NCI-H2029 treated with DMSO at 0.1 percent for 48 hours (cell line): ENCODE measurements around the gene PRKG1.

Source experiments
- DNase-seq: peaks from one replicate; lab custom pipeline; 2025; lab: John Stamatoyannopoulos, UW

Gene PRKG1

GRCh38 chr10:51599647-51600046, 525.4 kb downstream of the PRKG1 start:
- no peak for DNase-seq

GRCh38 chr10:51602326-51602725, 528.0 kb downstream of the PRKG1 start:
- DNase-seq = no peak

GRCh38 chr10:51604579-51604978, 530.3 kb downstream of the PRKG1 start:
- no peak for DNase-seq

GRCh38 chr10:51606825-51607462, 532.7 kb downstream of the PRKG1 start:
- no peak for DNase-seq

GRCh38 chr10:51607463-51607835, 533.2 kb downstream of the PRKG1 start:
- DNase-seq = no peak

- DNase-seq = no peak
Observed at GRCh38 chr10:51608211-51608610, 533.9 kb downstream of the PRKG1 start.

GRCh38 chr10:51615764-51616298, 541.5 kb downstream of the PRKG1 start:
- no peak for DNase-seq

GRCh38 chr10:51617576-51618235, 543.4 kb downstream of the PRKG1 start:
- no peak for DNase-seq

GRCh38 chr10:51619365-51619764, 545.1 kb downstream of the PRKG1 start:
- no peak for DNase-seq

GRCh38 chr10:51620131-51620530, 545.8 kb downstream of the PRKG1 start:
- DNase-seq = no peak

- DNase-seq = no peak
Observed at GRCh38 chr10:51624013-51624412, 549.7 kb downstream of the PRKG1 start.

- no peak for DNase-seq
Observed at GRCh38 chr10:51629934-51630639, 555.8 kb downstream of the PRKG1 start.

- DNase-seq = no peak
Observed at GRCh38 chr10:51630640-51631005, 556.3 kb downstream of the PRKG1 start.

- DNase-seq = no peak
Observed at GRCh38 chr10:51635436-51635835, 561.1 kb downstream of the PRKG1 start.

GRCh38 chr10:51638211-51638610, 563.9 kb downstream of the PRKG1 start:
- DNase-seq = no peak

GRCh38 chr10:51638737-51639136, 564.5 kb downstream of the PRKG1 start:
- DNase-seq = no peak

- DNase-seq = no peak
Observed at GRCh38 chr10:51640120-51640819, 566.0 kb downstream of the PRKG1 start.

- no peak for DNase-seq
Observed at GRCh38 chr10:51642581-51642980, 568.3 kb downstream of the PRKG1 start.

- no peak for DNase-seq
Observed at GRCh38 chr10:51643734-51644133, 569.4 kb downstream of the PRKG1 start.

GRCh38 chr10:51649064-51649463, 574.8 kb downstream of the PRKG1 start:
- DNase-seq = no peak

GRCh38 chr10:51651063-51651462, 576.8 kb downstream of the PRKG1 start:
- no peak for DNase-seq

- DNase-seq = no peak
Observed at GRCh38 chr10:51653025-51653424, 578.7 kb downstream of the PRKG1 start.

- no peak for DNase-seq
Observed at GRCh38 chr10:51654918-51655317, 580.6 kb downstream of the PRKG1 start.
